HCT116 (cell line): ENCODE measurements around the gene EPS15. TPM values are rescaled to one million over a fixed set of nuclear protein-coding genes. Genes with fewer than 3 reads are reported as not detected.

Source experiments
- ATAC-seq: fragments of 200-7000 bp; cut with Tn5 transposase; 2 replicates; pipeline ENCODE4 v1.9.1; 2020; ENCODE audit warnings: mild to moderate bottlenecking, moderate library complexity
- BruUV-seq: library from RNA; stranded (reverse); fragments of 400-500 nt; replicated peaks from 2 replicates; lab custom pipeline; 2021; lab: Mats Ljungman, UMichigan
- CTCF ChIA-PET: fragments of 300-600 bp; sonication (Branson Sonifier 250); formaldehyde crosslinking; loops from one replicate; lab custom pipeline; 2021; ENCODE audit warnings: antibody characterized with exemption; lab: Charles Lee
- POLR2A ChIA-PET: fragments of 300-600, 350-600 bp; sonication (Branson Sonifier 250); formaldehyde crosslinking; loops from one replicate; lab custom pipeline; 2021; ENCODE audit warnings: antibody characterized with exemption; lab: Charles Lee
- RAD21 ChIA-PET, 2 experiments: fragments of 300-600 bp; sonication (Branson Sonifier 250); formaldehyde crosslinking; loops; one replicate each; lab custom pipeline; 2023; ENCODE audit warnings: low total read pairs in 2 of 2; ENCODE audit not compliant: uncharacterized antibody in 2 of 2, unreplicated experiment in 2 of 2, low non-redundant PET in 1 of 2; lab: Charles Lee
- DNase-seq: peaks from one replicate; pipeline ENCODE4 v3.0.0-alpha.2; 2010; ENCODE audit warnings: low read depth, low spot score
- H2AFZ ChIP-seq: fragments of 200-600 bp; shearing (Covaris generic), sonication (generic); 2 replicates; pipeline ENCODE4 v1.6.1; 2017; ENCODE audit warnings: low read depth, mixed run types, mixed read lengths, antibody characterized with exemption, low read length; ENCODE audit not compliant: poor library complexity, severe bottlenecking
- H3K27ac ChIP-seq: 2 replicates; pipeline ENCODE4 v1.5.1; 2012; ENCODE audit warnings: low read depth, low read length
- H3K27me3 ChIP-seq: fragments of 200-600 bp; sonication (generic); 2 replicates; pipeline ENCODE4 v1.6.1; 2016; ENCODE audit warnings: mixed run types, low read length, mixed read lengths; ENCODE audit not compliant: insufficient read depth
- H3K36me3 ChIP-seq, 2 experiments: fragments of 200-500 bp in 1 of 2; fragments of 200-600 bp in 1 of 2; sonication (Bioruptor generic) in 1 of 2; sonication (generic) in 1 of 2; 2 replicates each; pipeline versions ENCODE4 v1.5.1 to v1.6.1; 2014 to 2016; ENCODE audit warnings: low read length in 2 of 2, inconsistent platforms in 1 of 2, mixed read lengths in 1 of 2, mixed run types in 1 of 2; ENCODE audit not compliant: insufficient read depth in 2 of 2, control insufficient read depth in 1 of 2
- H3K4me1 ChIP-seq, 2 experiments: fragments of 200-600 bp in 1 of 2; sonication (generic) in 1 of 2; 2 replicates each; pipeline versions ENCODE4 v1.5.1 to v1.6.1; 2012 to 2017; ENCODE audit warnings: low read length in 2 of 2, inconsistent platforms in 1 of 2, mild to moderate bottlenecking in 1 of 2, mixed read lengths in 1 of 2, mixed run types in 1 of 2, moderate library complexity in 1 of 2; ENCODE audit not compliant: insufficient read depth in 2 of 2, control insufficient read depth in 1 of 2
- H3K4me2 ChIP-seq: fragments of 200-600 bp; sonication (generic); 2 replicates; pipeline ENCODE4 v1.6.1; 2017; ENCODE audit warnings: mixed run types, low read length, mixed read lengths
- H3K4me3 ChIP-seq, 2 experiments: fragments of 200-600 bp in 1 of 2; sonication (generic) in 1 of 2; replicated peaks in 1 of 2; 2 replicates each; pipeline ENCODE4 v1.5.1; 2011 to 2016; ENCODE audit warnings: low read length in 2 of 2, control low read depth in 1 of 2, low read depth in 1 of 2, mild to moderate bottlenecking in 1 of 2, mixed read lengths in 1 of 2, mixed run types in 1 of 2
- H3K79me2 ChIP-seq: fragments of 200-600 bp; sonication (generic); 2 replicates; pipeline ENCODE4 v1.6.1; 2017; ENCODE audit warnings: mild to moderate bottlenecking, mixed run types, low read length, moderate library complexity, mixed read lengths; ENCODE audit not compliant: insufficient read depth
- H3K9ac ChIP-seq: fragments of 200-600 bp; sonication (generic); 2 replicates; pipeline ENCODE4 v1.6.1; 2016; ENCODE audit warnings: low read length, mixed read lengths
- H3K9me2 ChIP-seq: fragments of 200-600 bp; sonication (generic), shearing (Covaris generic); 2 replicates; pipeline ENCODE4 v1.6.1; 2017; ENCODE audit warnings: mixed run types, mild to moderate bottlenecking, moderate library complexity; ENCODE audit not compliant: insufficient read depth
- H3K9me3 ChIP-seq, 2 experiments: fragments of 200-500 bp in 1 of 2; fragments of 200-600 bp in 1 of 2; sonication (Bioruptor generic) in 1 of 2; sonication (generic) in 1 of 2; 2 replicates each; pipeline ENCODE4 v1.6.1; 2014 to 2017; ENCODE audit warnings: low read length in 2 of 2, mixed read lengths in 2 of 2, inconsistent platforms in 1 of 2, low read depth in 1 of 2, mild to moderate bottlenecking in 1 of 2, mixed run types in 1 of 2, moderate library complexity in 1 of 2; ENCODE audit not compliant: control insufficient read depth in 1 of 2, insufficient read depth in 1 of 2
- H4K20me1 ChIP-seq: fragments of 200-600 bp; sonication (generic), shearing (Covaris generic); 2 replicates; pipeline ENCODE4 v1.6.1; 2017; ENCODE audit warnings: mixed run types, mild to moderate bottlenecking, moderate library complexity; ENCODE audit not compliant: insufficient read depth
- CEBPB ChIP-seq: IDR thresholded peaks from 2 replicates; pipeline ENCODE4 v1.6.1; 2012; ENCODE audit warnings: low read depth
- CTCF ChIP-seq, 3 experiments: fragments of 200-600 bp in 1 of 3; sonication (generic) in 1 of 3; IDR thresholded peaks in 2 of 3; conservative IDR thresholded peaks in 1 of 3; 2 replicates each; pipeline ENCODE4 v1.5.1; 2012 to 2017; ENCODE audit warnings: low read depth in 2 of 3, low read length in 2 of 3, antibody characterized with exemption in 1 of 3, borderline replicate concordance in 1 of 3, control low read depth in 1 of 3, mild to moderate bottlenecking in 1 of 3, mixed read lengths in 1 of 3, mixed run types in 1 of 3, moderate library complexity in 1 of 3; ENCODE audit not compliant: insufficient read depth in 1 of 3
- EGR1 ChIP-seq: IDR thresholded peaks from 2 replicates; pipeline ENCODE4 v1.6.1; 2012; ENCODE audit warnings: low read depth
- EZH2phosphoT487 ChIP-seq: fragments of 200-600 bp; IDR thresholded peaks from 2 replicates; pipeline ENCODE4 v1.6.1; 2018; ENCODE audit warnings: antibody characterized with exemption, borderline replicate concordance
- JUND ChIP-seq: IDR thresholded peaks from 2 replicates; pipeline ENCODE4 v1.6.1; 2012
- POLR2A ChIP-seq: IDR thresholded peaks from 2 replicates; pipeline ENCODE4 v1.7.0; 2011; ENCODE audit warnings: borderline replicate concordance; ENCODE audit not compliant: insufficient read depth, insufficient read length; ENCODE audit errors: extremely low read depth
- POLR2AphosphoS5 ChIP-seq: IDR thresholded peaks from 2 replicates; pipeline ENCODE4 v1.6.1; 2011; ENCODE audit warnings: mild to moderate bottlenecking, low read depth, low read length, moderate library complexity
- RAD21 ChIP-seq: IDR thresholded peaks from 2 replicates; pipeline ENCODE4 v1.6.1; 2012; ENCODE audit warnings: low read depth, mild to moderate bottlenecking
- SP1 ChIP-seq: IDR thresholded peaks from 2 replicates; pipeline ENCODE4 v1.6.1; 2012; ENCODE audit warnings: low read depth
- TCF7L2 ChIP-seq: IDR thresholded peaks from 2 replicates; pipeline ENCODE4 v1.7.0; 2011; ENCODE audit warnings: borderline replicate concordance, inconsistent platforms; ENCODE audit not compliant: insufficient read depth, insufficient read length; ENCODE audit errors: extremely low read depth
- ZFX ChIP-seq: fragments of 450-650 bp; IDR thresholded peaks from 2 replicates; pipeline ENCODE4 v1.6.1; 2017
- intact Hi-C: fragments of 100-400 bp; cut with micrococcal nuclease; formaldehyde crosslinking; loops from 2 replicates; pipeline ENCODE4 v1.10.0; 2022
- total RNA-seq: library from RNA; stranded (reverse); gene quantifications from one replicate; pipeline ENCODE4 v1.2.1, GENCODE V29; 2021; ENCODE audit not compliant: unreplicated experiment

The EPS15 gene
- total RNA-seq, 1 experiment from 2014 or later, result 41.2 TPM

- POLR2A ChIA-PET, result interaction anchor here (0.9 kb wide), 1 partner anchor 17 kb away, joined by 3 read pairs; no protein-coding TSS in a partner anchor
- DNase-seq, result no peak
Measured at GRCh38 chr1:51313961-51314777, 204.9 kb downstream of the EPS15 start.

GRCh38 chr1:51313268-51313852 lies 205.7 kb downstream of the EPS15 start:
- Histone ChIP-seq H4K20me1 (no peaks in the 10 kb centered on the region), H3K79me2 (no peaks in the 10 kb centered on the region), H3K9me2 (no peaks in the 10 kb centered on the region), H3K9me3 (no peaks in the 10 kb centered on the region), H3K27ac (no peak overlapping the region; the same call in 1 of the 2 replicates), H3K9ac (no peak overlapping the region), H3K36me3 (no peaks in the 10 kb centered on the region), H3K27me3 (no peaks in the 10 kb centered on the region), H3K4me3 (no peak overlapping the region), H3K4me1 (peaks cover 14 to 28% of the 10 kb centered on the region in 2 experiments), H2AFZ (no peak overlapping the region), H3K4me2 (peak overlapping the region; percentile 52; the same call in 1 of the 2 replicates)
- no TSS peak for BruUV-seq
- intact Hi-C loops, result no loop called here
- DNase-seq, result no peak
- ATAC-seq, result peak; percentile 85
- POLR2A ChIA-PET, result no interaction called here
- TF ChIP-seq SP1 (no peak), RAD21 (peak; percentile 56), CTCF (IDR thresholded peaks at IDR 0.05 in 2 of 3, conservative IDR thresholded peaks at IDR 0.05 in 1 of 3; ENCODE audit: borderline replicate concordance in 1 of 3, insufficient read depth in 1 of 3, low read depth in 2 of 3, low read length in 2 of 3) (peak; percentile 10 to 49 (median 30); a peak in 3 of 6 replicates)
- CTCF ChIA-PET, result no interaction called here
- RAD21 ChIA-PET, result no interaction called here

More at GRCh38 chr1:51313961-51314777, 204.9 kb downstream of the EPS15 start:
- Histone ChIP-seq H3K9ac (peak overlapping the region; percentile 45), H3K36me3 (no peaks in the 10 kb centered on the region), H3K4me3 (no peak overlapping the region), H3K4me2 (peak overlapping the region; percentile 52), H3K4me1 (peaks cover 14 to 28% of the 10 kb centered on the region in 2 experiments), H3K9me2 (no peaks in the 10 kb centered on the region), H3K79me2 (no peaks in the 10 kb centered on the region), H3K27ac (peak overlapping the region; percentile 48), H2AFZ (no peak overlapping the region), H4K20me1 (no peaks in the 10 kb centered on the region), H3K9me3 (no peaks in the 10 kb centered on the region), H3K27me3 (no peaks in the 10 kb centered on the region)
- intact Hi-C loops, result no loop called here
- peak; percentile 67 for ATAC-seq
- no TSS peak for BruUV-seq
- RAD21 ChIA-PET, result no interaction called here
- CTCF ChIA-PET, result no interaction called here
- TF ChIP-seq EGR1 (no peak), EZH2phosphoT487 (no peak), POLR2A (no peak), JUND (peak; percentile 7; the same call in 1 of the 2 replicates), RAD21 (0 out of 2 replicates have a peak, but pooled peaks have one; percentile 13), SP1 (peak; percentile 11; the same call in 1 of the 2 replicates), ZFX (no peak), CEBPB (no peak), TCF7L2 (no peak), POLR2AphosphoS5 (no peak)
